Measurements from ENCODE around the gene SRPK1.

SRPK1 gene

DNA sequence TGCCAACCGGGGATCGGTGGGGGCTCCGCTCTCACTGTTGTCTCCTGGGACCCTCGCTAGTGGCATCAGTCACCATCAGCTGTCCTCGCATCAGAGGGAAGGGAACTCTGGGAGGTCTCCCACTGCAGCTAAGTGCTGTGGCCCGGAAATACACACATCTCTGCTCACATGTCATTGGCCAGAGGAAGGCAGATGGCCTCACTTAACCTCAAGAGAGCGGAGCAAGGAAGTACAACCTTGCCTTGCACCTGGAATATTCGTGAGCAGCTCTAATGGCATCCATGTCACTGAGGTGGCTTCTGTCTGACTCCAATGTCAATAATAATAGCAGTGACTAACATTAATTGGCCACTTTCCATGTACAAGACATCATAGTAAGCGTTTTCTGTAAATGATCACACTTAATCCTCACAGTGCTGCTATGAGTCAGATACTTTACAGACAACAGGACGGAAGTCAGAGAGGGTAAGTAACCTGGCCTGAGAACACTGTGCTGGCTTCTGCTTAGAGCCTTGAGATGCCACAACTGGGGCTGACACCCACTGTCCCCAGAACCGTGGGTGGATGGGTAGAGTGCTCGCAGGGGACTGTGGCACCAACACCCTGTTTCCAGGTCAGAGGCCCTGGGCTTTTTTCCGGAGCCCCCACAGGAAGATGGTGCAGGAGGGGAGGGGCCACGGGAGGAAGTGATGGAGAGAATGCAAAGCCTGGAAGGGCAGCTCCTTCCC lies 109.8 kb downstream of the SRPK1 start:
- no peaks in the 10 kb centered on the region for H3K27me3 ChIP-seq (ENCODE audit: insufficient read depth, poor library complexity, severe bottlenecking)
- no peak overlapping the region for H3K4me3 ChIP-seq (replicated peaks; ENCODE audit: insufficient read depth, low read length)
- no peak for TF ChIP-seq CTCF (IDR thresholded peaks at IDR 0.05; ENCODE audit: insufficient read depth, low read length)
- TF ChIP-seq SPI1 (IDR thresholded peaks at IDR 0.05; ENCODE audit: borderline replicate concordance, low read depth) = no peak
- no peak for TF ChIP-seq GABPA (IDR thresholded peaks at IDR 0.05; ENCODE audit: low read depth)
- TF ChIP-seq, protein P1, sequence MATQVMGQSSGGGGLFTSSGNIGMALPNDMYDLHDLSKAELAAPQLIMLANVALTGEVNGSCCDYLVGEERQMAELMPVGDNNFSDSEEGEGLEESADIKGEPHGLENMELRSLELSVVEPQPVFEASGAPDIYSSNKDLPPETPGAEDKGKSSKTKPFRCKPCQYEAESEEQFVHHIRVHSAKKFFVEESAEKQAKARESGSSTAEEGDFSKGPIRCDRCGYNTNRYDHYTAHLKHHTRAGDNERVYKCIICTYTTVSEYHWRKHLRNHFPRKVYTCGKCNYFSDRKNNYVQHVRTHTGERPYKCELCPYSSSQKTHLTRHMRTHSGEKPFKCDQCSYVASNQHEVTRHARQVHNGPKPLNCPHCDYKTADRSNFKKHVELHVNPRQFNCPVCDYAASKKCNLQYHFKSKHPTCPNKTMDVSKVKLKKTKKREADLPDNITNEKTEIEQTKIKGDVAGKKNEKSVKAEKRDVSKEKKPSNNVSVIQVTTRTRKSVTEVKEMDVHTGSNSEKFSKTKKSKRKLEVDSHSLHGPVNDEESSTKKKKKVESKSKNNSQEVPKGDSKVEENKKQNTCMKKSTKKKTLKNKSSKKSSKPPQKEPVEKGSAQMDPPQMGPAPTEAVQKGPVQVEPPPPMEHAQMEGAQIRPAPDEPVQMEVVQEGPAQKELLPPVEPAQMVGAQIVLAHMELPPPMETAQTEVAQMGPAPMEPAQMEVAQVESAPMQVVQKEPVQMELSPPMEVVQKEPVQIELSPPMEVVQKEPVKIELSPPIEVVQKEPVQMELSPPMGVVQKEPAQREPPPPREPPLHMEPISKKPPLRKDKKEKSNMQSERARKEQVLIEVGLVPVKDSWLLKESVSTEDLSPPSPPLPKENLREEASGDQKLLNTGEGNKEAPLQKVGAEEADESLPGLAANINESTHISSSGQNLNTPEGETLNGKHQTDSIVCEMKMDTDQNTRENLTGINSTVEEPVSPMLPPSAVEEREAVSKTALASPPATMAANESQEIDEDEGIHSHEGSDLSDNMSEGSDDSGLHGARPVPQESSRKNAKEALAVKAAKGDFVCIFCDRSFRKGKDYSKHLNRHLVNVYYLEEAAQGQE (IDR thresholded peaks at IDR 0.05; ENCODE audit: insufficient replicate concordance, low read depth) = no peak
- no peak for TF ChIP-seq POLR2AphosphoS5 (IDR thresholded peaks at IDR 0.05; ENCODE audit: low read depth)
- DNase-seq (ENCODE audit: low read depth in 1 of 2, low spot score in 1 of 2) = no peak
- H3K27ac ChIP-seq (replicated peaks) = no peak overlapping the region

DNA sequence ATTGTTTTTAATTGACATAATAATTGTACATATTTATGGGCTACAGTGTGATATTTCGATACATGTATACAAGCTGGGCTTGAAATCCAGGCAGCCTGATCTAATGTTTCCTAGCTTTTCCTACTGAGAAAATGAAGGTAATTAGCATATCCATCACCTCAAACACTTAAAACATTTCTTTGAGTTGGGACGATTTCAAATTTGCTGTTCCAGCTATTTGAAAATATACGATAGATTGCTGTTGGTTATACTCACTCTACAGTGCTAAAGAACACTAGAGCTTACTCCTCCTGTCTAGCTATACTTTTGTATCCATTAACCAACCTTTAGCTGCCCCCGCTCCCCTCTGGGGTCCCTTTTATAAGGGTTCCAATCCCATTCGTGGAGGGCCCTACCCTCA lies 111.1 kb downstream of the SRPK1 start:
- no peak for TF ChIP-seq CTCF (IDR thresholded peaks at IDR 0.05; ENCODE audit: insufficient read depth, low read length)
- TF ChIP-seq POLR2AphosphoS5 (IDR thresholded peaks at IDR 0.05; ENCODE audit: low read depth) = no peak
- TF ChIP-seq GABPA (IDR thresholded peaks at IDR 0.05; ENCODE audit: low read depth) = no peak
- TF ChIP-seq, protein P1 (IDR thresholded peaks at IDR 0.05; ENCODE audit: insufficient replicate concordance, low read depth) = no peak
- TF ChIP-seq SPI1 (IDR thresholded peaks at IDR 0.05; ENCODE audit: borderline replicate concordance, low read depth) = no peak
- no peaks in the 10 kb centered on the region for H3K27me3 ChIP-seq (ENCODE audit: insufficient read depth, poor library complexity, severe bottlenecking)
- H3K4me3 ChIP-seq (replicated peaks; ENCODE audit: insufficient read depth, low read length) = no peak overlapping the region
- no peak for DNase-seq (ENCODE audit: low read depth in 1 of 2, low spot score in 1 of 2)
- H3K27ac ChIP-seq (replicated peaks) = no peak overlapping the region

- Histone ChIP-seq H3K27ac (replicated peaks) (no peak overlapping the region), H3K4me3 (replicated peaks; ENCODE audit: insufficient read depth, low read length) (no peak overlapping the region), H3K27me3 (ENCODE audit: insufficient read depth, poor library complexity, severe bottlenecking) (no peaks in the 10 kb centered on the region)
- no peak for DNase-seq (ENCODE audit: low read depth in 1 of 2, low spot score in 1 of 2)
- TF ChIP-seq POLR2AphosphoS5 (IDR thresholded peaks at IDR 0.05; ENCODE audit: low read depth) (no peak), SPI1 (IDR thresholded peaks at IDR 0.05; ENCODE audit: borderline replicate concordance, low read depth) (no peak), GABPA (IDR thresholded peaks at IDR 0.05; ENCODE audit: low read depth) (no peak), CTCF (IDR thresholded peaks at IDR 0.05; ENCODE audit: insufficient read depth, low read length) (no peak)
- TF ChIP-seq, protein P1 (IDR thresholded peaks at IDR 0.05; ENCODE audit: insufficient replicate concordance, low read depth) = no peak
These were observed 112.2 kb downstream of the SRPK1 start for GRCh38 chr6:35808688-35809087.
